HEK293 (cell line): ENCODE data around the gene ARMC12.

ENCODE experiments used
- CTCF ChIA-PET: fragments of 350-600 bp; formaldehyde crosslinking; extraction: SDS; loops from one replicate; lab custom pipeline; 2021; ENCODE audit warnings: antibody characterized with exemption; lab: Yijun Ruan, JAX
- POLR2A ChIA-PET: fragments of 300-600 bp; formaldehyde crosslinking; extraction: SDS; loops from one replicate; lab custom pipeline; 2020; ENCODE audit warnings: antibody characterized with exemption, inconsistent platforms; lab: Yijun Ruan, JAX
- H3K27ac ChIP-seq: fragments of 200-500 bp; sonication (Bioruptor generic); 2 replicates; pipeline ENCODE4 v1.5.1; 2014; ENCODE audit warnings: low read depth, low read length, control low read depth, inconsistent platforms; ENCODE audit errors: extremely low read depth
- H3K36me3 ChIP-seq, 2 experiments: fragments of 200-500 bp in 1 of 2; sonication (Bioruptor generic) in 1 of 2; 1 replicate in 1 of 2; 2 replicates in 1 of 2; pipeline ENCODE4 v1.5.1; 2014 to 2017; ENCODE audit warnings: inconsistent platforms in 2 of 2, low read length in 2 of 2; ENCODE audit not compliant: control insufficient read depth in 2 of 2, insufficient read depth in 1 of 2
- H3K4me1 ChIP-seq: fragments of 200-500 bp; sonication (Bioruptor generic); 2 replicates; pipeline ENCODE4 v1.5.1; 2014; ENCODE audit warnings: mild to moderate bottlenecking, low read length, inconsistent platforms; ENCODE audit not compliant: control insufficient read depth, insufficient read depth
- H3K4me3 ChIP-seq: 2 replicates; pipeline ENCODE4 v1.5.1; 2011; ENCODE audit warnings: low read depth, mild to moderate bottlenecking, control low read depth, low read length, moderate library complexity
- H3K9me3 ChIP-seq: fragments of 200-500 bp; sonication (Bioruptor generic); 2 replicates; pipeline ENCODE4 v1.5.1; 2014; ENCODE audit warnings: low read depth, low read length, inconsistent platforms; ENCODE audit not compliant: control insufficient read depth, insufficient read depth
- FEZF1 ChIP-seq: fragments of 450-650 bp; formaldehyde crosslinking; IDR thresholded peaks from 2 replicates; pipeline ENCODE4 v1.5.1; 2016; ENCODE audit warnings: missing biosample characterization, missing genetic modification characterization
- GLIS2 ChIP-seq: fragments of 450-650 bp; formaldehyde crosslinking; IDR thresholded peaks from 2 replicates; pipeline ENCODE4 v1.5.1; 2016; ENCODE audit warnings: missing biosample characterization, missing genetic modification characterization
- KLF16 ChIP-seq: fragments of 450-650 bp; formaldehyde crosslinking; IDR thresholded peaks from 2 replicates; pipeline ENCODE4 v1.5.1; 2017; ENCODE audit warnings: missing biosample characterization, missing genetic modification characterization
- MEIS1 ChIP-seq: sonication (generic); formaldehyde crosslinking; IDR thresholded peaks from 2 replicates; pipeline ENCODE4 v1.8.1; 2022; ENCODE audit warnings: missing genetic modification reagents, mild to moderate bottlenecking, borderline replicate concordance
- PRDM4 ChIP-seq: fragments of 450-650 bp; formaldehyde crosslinking; IDR thresholded peaks from 2 replicates; pipeline ENCODE4 v1.5.1; 2017; ENCODE audit warnings: missing biosample characterization, missing genetic modification characterization
- YY2 ChIP-seq: fragments of 450-650 bp; formaldehyde crosslinking; IDR thresholded peaks from 2 replicates; pipeline ENCODE4 v1.5.1; 2016; ENCODE audit warnings: missing biosample characterization, missing genetic modification characterization
- ZBTB1 ChIP-seq: fragments of 450-650 bp; formaldehyde crosslinking; IDR thresholded peaks from 2 replicates; pipeline ENCODE4 v1.5.1; 2016; ENCODE audit warnings: missing biosample characterization, missing genetic modification characterization
- ZBTB7A ChIP-seq: fragments of 450-650 bp; formaldehyde crosslinking; IDR thresholded peaks from 2 replicates; pipeline ENCODE4 v1.5.1; 2016; ENCODE audit warnings: low read depth, missing biosample characterization, missing genetic modification characterization
- ZFHX2 ChIP-seq: fragments of 450-650 bp; formaldehyde crosslinking; conservative IDR thresholded peaks from 2 replicates; pipeline ENCODE4 v1.5.1; 2016; ENCODE audit warnings: missing biosample characterization, missing genetic modification characterization
- ZFP41 ChIP-seq: fragments of 450-650 bp; formaldehyde crosslinking; IDR thresholded peaks from 2 replicates; pipeline ENCODE4 v1.5.1; 2016; ENCODE audit warnings: missing biosample characterization, missing genetic modification characterization, borderline replicate concordance
- ZNF280C ChIP-seq: fragments of 450-650 bp; formaldehyde crosslinking; IDR thresholded peaks from 2 replicates; pipeline ENCODE4 v1.5.1; 2016; ENCODE audit warnings: missing biosample characterization, missing genetic modification characterization
- ZNF341 ChIP-seq: fragments of 450-650 bp; formaldehyde crosslinking; IDR thresholded peaks from 2 replicates; pipeline ENCODE4; 2016; ENCODE audit warnings: low read depth, missing biosample characterization, missing genetic modification characterization
- ZNF426 ChIP-seq: fragments of 450-650 bp; formaldehyde crosslinking; IDR thresholded peaks from 2 replicates; pipeline ENCODE4 v1.5.1; 2017; ENCODE audit warnings: missing biosample characterization, missing genetic modification characterization, mild to moderate bottlenecking, inconsistent platforms, moderate library complexity
- ZNF433 ChIP-seq: fragments of 450-650 bp; formaldehyde crosslinking; IDR thresholded peaks from 2 replicates; pipeline ENCODE4 v1.5.1; 2016; ENCODE audit warnings: missing biosample characterization, missing genetic modification characterization, low read depth
- ZNF544 ChIP-seq: fragments of 450-650 bp; formaldehyde crosslinking; IDR thresholded peaks from 2 replicates; pipeline ENCODE4 v1.5.0; 2017; ENCODE audit warnings: missing biosample characterization, missing genetic modification characterization
- ZNF549 ChIP-seq: fragments of 450-650 bp; IDR thresholded peaks from 2 replicates; pipeline ENCODE4 v1.5.1; 2018; ENCODE audit warnings: missing biosample characterization, missing genetic modification characterization, mild to moderate bottlenecking, inconsistent platforms, moderate library complexity
- ZNF580 ChIP-seq: fragments of 450-650 bp; formaldehyde crosslinking; IDR thresholded peaks from 2 replicates; pipeline ENCODE4 v1.5.1; 2016; ENCODE audit warnings: missing biosample characterization, missing genetic modification characterization
- ZNF660 ChIP-seq: fragments of 450-650 bp; IDR thresholded peaks from 2 replicates; pipeline ENCODE4 v1.5.1; 2018; ENCODE audit warnings: missing biosample characterization, mild to moderate bottlenecking, missing genetic modification characterization
- ZNF707 ChIP-seq: fragments of 450-650 bp; formaldehyde crosslinking; IDR thresholded peaks from 2 replicates; pipeline ENCODE4 v1.5.1; 2016; ENCODE audit warnings: missing biosample characterization, missing genetic modification characterization
- ZNF776 ChIP-seq: fragments of 450-650 bp; formaldehyde crosslinking; IDR thresholded peaks from 2 replicates; pipeline ENCODE4 v1.5.0; 2017; ENCODE audit warnings: missing biosample characterization, missing genetic modification characterization, borderline replicate concordance

ARMC12 gene

GRCh38 chr6:35739645-35740524, 3.1 kb downstream of the ARMC12 start:
- ChIA-PET POLR2A (interaction anchor here (0.7 kb wide), 2 partner anchors 214 to 268 kb away, joined by 4 to 9 read pairs; no protein-coding TSS in a partner anchor), CTCF (interaction anchor here (0.7 to 6.6 kb wide), 15 partner anchors 11 to 355 kb away, joined by 3 to 258 read pairs (median 4); no protein-coding TSS in a partner anchor)
- no peak overlapping the region for H3K27ac ChIP-seq
- H3K36me3 ChIP-seq, result no peaks in the 10 kb centered on the region
- TF ChIP-seq ZNF580, result no peak
- TF ChIP-seq ZNF341, result peak; percentile 60
- no peaks in the 10 kb centered on the region for H3K4me1 ChIP-seq
- no peaks in the 10 kb centered on the region for H3K9me3 ChIP-seq
- H3K4me3 ChIP-seq, result no peak overlapping the region

GRCh38 chr6:35742842-35743241, 6.0 kb downstream of the ARMC12 start:
- Histone ChIP-seq H3K27ac (no peak overlapping the region), H3K36me3 (no peaks in the 10 kb centered on the region), H3K4me1 (no peaks in the 10 kb centered on the region), H3K4me3 (no peak overlapping the region), H3K9me3 (no peaks in the 10 kb centered on the region)
- CTCF ChIA-PET, result interaction anchor here (0.7 to 1.4 kb wide), 3 partner anchors 9 to 158 kb away, joined by 3 to 4 read pairs (median 3); no protein-coding TSS in a partner anchor
- TF ChIP-seq ZFHX2, result no peak
- TF ChIP-seq FEZF1 (tag by site-specific recombination), result no peak
- TF ChIP-seq ZBTB7A (tag by site-specific recombination), result no peak
- TF ChIP-seq PRDM4 (tag by site-specific recombination), result no peak
- no peak for TF ChIP-seq ZFP41 (tag by site-specific recombination)
- TF ChIP-seq YY2 (tag by site-specific recombination), result no peak
- no peak for TF ChIP-seq ZNF549 (tag by site-specific recombination)
- no peak for TF ChIP-seq ZNF433 (tag by site-specific recombination)
- no peak for TF ChIP-seq ZBTB1 (tag by site-specific recombination)
- no peak for TF ChIP-seq MEIS1 (CRISPR knock-in tag)
- TF ChIP-seq ZNF776 (tag by site-specific recombination), result no peak
- no peak for TF ChIP-seq ZNF544
- TF ChIP-seq KLF16 (tag by site-specific recombination), result no peak
- no peak for TF ChIP-seq ZNF660 (tag by site-specific recombination)
- no peak for TF ChIP-seq ZNF707 (tag by site-specific recombination)
- TF ChIP-seq ZNF280C, result no peak
- TF ChIP-seq GLIS2, result no peak
- no peak for TF ChIP-seq ZNF426 (tag by site-specific recombination)
- POLR2A ChIA-PET, result interaction anchor here (0.7 kb wide), 2 partner anchors 21 to 137 kb away, joined by 4 read pairs; no protein-coding TSS in a partner anchor
